ENCODE data around the gene SFXN5. TPM values are rescaled to one million over a fixed set of nuclear protein-coding genes. Genes with fewer than 3 reads are reported as not detected.

The SFXN5 gene
- total and polyA plus RNA-seq, 2 of the 8 experiments (the other 6 are each of a cell fraction or from before 2014, with no cell fraction given): 29.3 to 33.1 TPM

- TF ChIP-seq CHD7 (IDR thresholded peaks at IDR 0.05; ENCODE audit: insufficient replicate concordance, low read length) (no peak), CTBP2 (IDR thresholded peaks at IDR 0.05; ENCODE audit: borderline replicate concordance, insufficient read depth, insufficient read length, low read length) (no peak), BACH1 (IDR thresholded peaks at IDR 0.05; ENCODE audit: low read length) (no peak), ATF2 (IDR thresholded peaks at IDR 0.05; ENCODE audit: low read length) (no peak), SP4 (IDR thresholded peaks at IDR 0.05; ENCODE audit: low read length) (no peak), JUN (IDR thresholded peaks at IDR 0.05; ENCODE audit: low read depth, low read length) (no peak), USF2 (IDR thresholded peaks at IDR 0.05; ENCODE audit: low read length) (no peak), CHD2 (IDR thresholded peaks at IDR 0.05; ENCODE audit: low read length) (no peak)
Measured at GRCh38 chr2:72933207-72933606, 138.3 kb downstream of the SFXN5 start (continued).
